Measurements from ENCODE around the gene AMPD1. TPM values are rescaled to one million over a fixed set of nuclear protein-coding genes. Genes with fewer than 3 reads are reported as not detected.

The AMPD1 gene
- polyA plus RNA-seq, 1 of the 3 experiments (the other 2 are of a cell fraction): not detected

DNA sequence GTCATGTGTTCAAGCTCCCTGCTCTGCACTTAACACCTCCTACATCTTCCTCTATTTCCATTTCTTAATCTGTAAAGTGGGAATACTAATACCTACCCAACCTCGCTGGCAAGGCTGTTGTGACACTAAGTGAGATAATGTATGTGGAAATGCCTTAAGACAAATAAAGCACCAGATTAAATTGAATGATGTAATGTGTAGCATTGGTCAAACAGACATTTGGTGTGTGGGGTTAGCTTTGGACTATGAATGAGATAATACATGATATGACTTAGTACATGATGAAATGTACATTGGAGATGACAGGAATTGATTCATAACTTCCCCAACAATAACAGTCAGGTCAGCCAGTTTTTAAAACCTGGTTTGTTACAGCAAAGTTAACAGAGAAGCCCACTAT is 5.2 kb downstream of the AMPD1 start (continued):
- TF ChIP-seq, protein P1, sequence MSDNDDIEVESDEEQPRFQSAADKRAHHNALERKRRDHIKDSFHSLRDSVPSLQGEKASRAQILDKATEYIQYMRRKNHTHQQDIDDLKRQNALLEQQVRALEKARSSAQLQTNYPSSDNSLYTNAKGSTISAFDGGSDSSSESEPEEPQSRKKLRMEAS (IDR thresholded peaks at IDR 0.05; ENCODE audit: low read depth): no peak
- no peak for TF ChIP-seq JUND (IDR thresholded peaks at IDR 0.05)

DNA sequence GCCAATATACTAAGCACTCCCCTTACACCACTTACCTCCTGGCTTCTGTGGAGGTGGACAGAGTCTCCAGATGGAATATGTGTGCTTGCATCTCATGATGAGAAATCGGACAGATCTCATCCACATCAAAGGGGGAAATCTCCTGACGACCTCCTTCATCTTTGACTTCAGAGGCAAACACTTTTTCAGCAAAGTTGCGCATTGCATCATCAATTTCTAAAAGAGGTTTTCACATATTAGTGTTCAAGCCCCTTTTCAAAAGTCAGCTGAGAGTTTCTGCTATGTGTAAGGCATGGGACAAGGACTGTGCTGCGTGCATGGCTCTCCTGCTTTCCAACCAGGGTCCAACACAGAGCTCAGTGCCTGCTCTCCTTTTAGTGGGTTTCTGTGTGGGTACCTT is 6.8 kb downstream of the AMPD1 start:
- H4K20me1 ChIP-seq (ENCODE audit: insufficient read depth): no peaks in the 10 kb centered on the region
- WGBS (ENCODE audit: low lambda C conversion rate): 16% methylated on average over 4 of the region's 4 CpGs
- H3K9me3 ChIP-seq: no peaks in the 10 kb centered on the region
- CTCF ChIA-PET: no interaction called here
- H3K9me2 ChIP-seq: no peaks in the 10 kb centered on the region
- TF ChIP-seq, protein P2, sequence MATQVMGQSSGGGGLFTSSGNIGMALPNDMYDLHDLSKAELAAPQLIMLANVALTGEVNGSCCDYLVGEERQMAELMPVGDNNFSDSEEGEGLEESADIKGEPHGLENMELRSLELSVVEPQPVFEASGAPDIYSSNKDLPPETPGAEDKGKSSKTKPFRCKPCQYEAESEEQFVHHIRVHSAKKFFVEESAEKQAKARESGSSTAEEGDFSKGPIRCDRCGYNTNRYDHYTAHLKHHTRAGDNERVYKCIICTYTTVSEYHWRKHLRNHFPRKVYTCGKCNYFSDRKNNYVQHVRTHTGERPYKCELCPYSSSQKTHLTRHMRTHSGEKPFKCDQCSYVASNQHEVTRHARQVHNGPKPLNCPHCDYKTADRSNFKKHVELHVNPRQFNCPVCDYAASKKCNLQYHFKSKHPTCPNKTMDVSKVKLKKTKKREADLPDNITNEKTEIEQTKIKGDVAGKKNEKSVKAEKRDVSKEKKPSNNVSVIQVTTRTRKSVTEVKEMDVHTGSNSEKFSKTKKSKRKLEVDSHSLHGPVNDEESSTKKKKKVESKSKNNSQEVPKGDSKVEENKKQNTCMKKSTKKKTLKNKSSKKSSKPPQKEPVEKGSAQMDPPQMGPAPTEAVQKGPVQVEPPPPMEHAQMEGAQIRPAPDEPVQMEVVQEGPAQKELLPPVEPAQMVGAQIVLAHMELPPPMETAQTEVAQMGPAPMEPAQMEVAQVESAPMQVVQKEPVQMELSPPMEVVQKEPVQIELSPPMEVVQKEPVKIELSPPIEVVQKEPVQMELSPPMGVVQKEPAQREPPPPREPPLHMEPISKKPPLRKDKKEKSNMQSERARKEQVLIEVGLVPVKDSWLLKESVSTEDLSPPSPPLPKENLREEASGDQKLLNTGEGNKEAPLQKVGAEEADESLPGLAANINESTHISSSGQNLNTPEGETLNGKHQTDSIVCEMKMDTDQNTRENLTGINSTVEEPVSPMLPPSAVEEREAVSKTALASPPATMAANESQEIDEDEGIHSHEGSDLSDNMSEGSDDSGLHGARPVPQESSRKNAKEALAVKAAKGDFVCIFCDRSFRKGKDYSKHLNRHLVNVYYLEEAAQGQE (IDR thresholded peaks at IDR 0.05; ENCODE audit: low read depth, low read length): no peak
- TF ChIP-seq TAF1 (IDR thresholded peaks at IDR 0.05; ENCODE audit: borderline replicate concordance, low read depth, low read length) (no peak), SIN3A (IDR thresholded peaks at IDR 0.05; ENCODE audit: borderline replicate concordance, low read depth, low read length) (no peak), NFIC (IDR thresholded peaks at IDR 0.05; ENCODE audit: borderline replicate concordance) (no peak), MEF2A (IDR thresholded peaks at IDR 0.05; ENCODE audit: borderline replicate concordance, low read depth) (no peak), TEAD4 (IDR thresholded peaks at IDR 0.05; ENCODE audit: borderline replicate concordance, insufficient read depth) (no peak)
- no peak overlapping the region for H3K4me3 ChIP-seq (ENCODE audit: low read depth in 2 of 2, low read length in 1 of 2)
- H3K36me3 ChIP-seq (replicated peaks in 1 of 2; ENCODE audit: control insufficient read depth in 1 of 2, insufficient read depth in 2 of 2, low read length in 1 of 2): no peaks in the 10 kb centered on the region
- H3K27me3 ChIP-seq (ENCODE audit: insufficient read depth): peaks cover 42% of the 10 kb centered on the region
- H3F3A ChIP-seq (replicated peaks; ENCODE audit: insufficient read depth): no peaks in the 10 kb centered on the region
- H3K27ac ChIP-seq (ENCODE audit: low read depth in 2 of 2, low read length in 1 of 2): no peak overlapping the region
- no peak overlapping the region for H3K9ac ChIP-seq
- POLR2A ChIA-PET: no interaction called here
- no peaks in the 10 kb centered on the region for H3K79me2 ChIP-seq (ENCODE audit: insufficient read depth)
- H3K4me2 ChIP-seq: no peak overlapping the region
- DNase-seq: no peak
- H2AFZ ChIP-seq (ENCODE audit: low read depth): no peak overlapping the region
- H3K4me1 ChIP-seq (ENCODE audit: control insufficient read depth in 1 of 2, insufficient read depth in 2 of 2, low read depth in 1 of 2, low read length in 1 of 2): no peaks in the 10 kb centered on the region

DNA sequence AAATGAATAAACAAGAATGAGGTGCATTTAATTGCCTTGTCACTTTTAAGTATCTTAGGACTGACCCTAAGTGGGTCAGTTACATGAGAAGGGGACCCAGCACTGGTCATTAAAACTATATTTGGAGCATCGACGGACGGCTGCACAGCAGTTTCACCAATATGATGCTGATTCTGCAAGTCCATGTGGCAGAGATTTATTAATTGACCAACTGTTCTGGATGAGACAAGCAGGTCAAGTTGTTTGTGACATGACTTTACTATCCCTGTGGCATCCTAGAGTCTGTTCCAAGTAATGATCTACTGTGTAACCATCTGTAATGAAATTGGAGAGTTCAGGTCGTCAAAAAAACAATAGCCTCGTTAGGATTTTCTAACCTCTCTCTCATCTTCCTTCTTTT is 9.5 kb downstream of the AMPD1 start:
- no peaks in the 10 kb centered on the region for H3F3A ChIP-seq (replicated peaks; ENCODE audit: insufficient read depth)
- no peaks in the 10 kb centered on the region for H3K79me2 ChIP-seq (ENCODE audit: insufficient read depth)
- no peak overlapping the region for H2AFZ ChIP-seq (ENCODE audit: low read depth)
- H3K9me2 ChIP-seq: no peaks in the 10 kb centered on the region
- ChIA-PET POLR2A (no interaction called here), CTCF (interaction anchor here (1.0 kb wide), 1 partner anchor 257 kb away, joined by 4 read pairs; no protein-coding TSS in a partner anchor)
- DNase-seq: no peak
- no peaks in the 10 kb centered on the region for H3K9me3 ChIP-seq
- H3K9ac ChIP-seq: no peak overlapping the region
- H4K20me1 ChIP-seq (ENCODE audit: insufficient read depth): no peaks in the 10 kb centered on the region
- H3K4me3 ChIP-seq (ENCODE audit: low read depth in 2 of 2, low read length in 1 of 2): no peak overlapping the region
- no peak for TF ChIP-seq RXRA (IDR thresholded peaks at IDR 0.05; ENCODE audit: borderline replicate concordance, low read depth)
- TF ChIP-seq YY1 (IDR thresholded peaks at IDR 0.05; ENCODE audit: low read depth): no peak
- TF ChIP-seq, protein P3, sequence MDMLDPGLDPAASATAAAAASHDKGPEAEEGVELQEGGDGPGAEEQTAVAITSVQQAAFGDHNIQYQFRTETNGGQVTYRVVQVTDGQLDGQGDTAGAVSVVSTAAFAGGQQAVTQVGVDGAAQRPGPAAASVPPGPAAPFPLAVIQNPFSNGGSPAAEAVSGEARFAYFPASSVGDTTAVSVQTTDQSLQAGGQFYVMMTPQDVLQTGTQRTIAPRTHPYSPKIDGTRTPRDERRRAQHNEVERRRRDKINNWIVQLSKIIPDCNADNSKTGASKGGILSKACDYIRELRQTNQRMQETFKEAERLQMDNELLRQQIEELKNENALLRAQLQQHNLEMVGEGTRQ (IDR thresholded peaks at IDR 0.05; ENCODE audit: borderline replicate concordance, low read depth, low read length): no peak
- TF ChIP-seq RFX5 (IDR thresholded peaks at IDR 0.05; ENCODE audit: low read length): no peak
- TF ChIP-seq FOXJ3 (CRISPR knock-in tag; IDR thresholded peaks at IDR 0.05): no peak
- no peak overlapping the region for H3K4me2 ChIP-seq
- peaks cover 49% of the 10 kb centered on the region for H3K27me3 ChIP-seq (ENCODE audit: insufficient read depth)
- no peaks in the 10 kb centered on the region for H3K4me1 ChIP-seq (ENCODE audit: control insufficient read depth in 1 of 2, insufficient read depth in 2 of 2, low read depth in 1 of 2, low read length in 1 of 2)
- H3K27ac ChIP-seq (ENCODE audit: low read depth in 2 of 2, low read length in 1 of 2): no peak overlapping the region
- 0% methylated on average over 5 of the region's 5 CpGs for WGBS (ENCODE audit: low lambda C conversion rate)
- no peaks in the 10 kb centered on the region for H3K36me3 ChIP-seq (replicated peaks in 1 of 2; ENCODE audit: control insufficient read depth in 1 of 2, insufficient read depth in 2 of 2, low read length in 1 of 2)
